ENCODE results near the gene PSIP1. TPM values are rescaled to one million over a fixed set of nuclear protein-coding genes. Genes with fewer than 3 reads are reported as not detected.
A peak's percentile ranks its signal among the peaks of the same experiment; 100 is the strongest.

PSIP1 gene
- total and polyA plus RNA-seq, 4 donors, result 14.8 to 75.1 (median 29.8) TPM

DNA sequence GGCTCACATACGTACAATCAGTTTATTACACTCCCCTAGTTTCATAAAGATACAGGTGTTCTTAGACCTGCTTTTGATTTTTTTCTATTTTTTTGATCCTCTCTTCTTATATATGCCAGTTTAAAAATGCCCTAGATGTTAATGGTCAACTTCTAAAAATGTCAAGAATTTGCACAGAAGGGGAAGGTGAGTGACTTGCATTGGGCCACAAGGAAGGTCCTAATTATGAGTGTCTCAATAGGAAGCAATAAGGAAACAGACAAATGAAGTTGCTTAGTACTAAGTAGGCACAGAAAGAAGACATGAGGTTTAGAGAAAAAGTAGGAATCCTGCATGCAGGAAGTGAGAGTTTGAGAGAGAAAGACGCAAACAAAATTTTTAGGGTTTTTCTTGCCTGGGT lies 38.8 kb upstream of the PSIP1 start:
- ATAC-seq (ENCODE audit: insufficient read depth, low FRiP score), result no peak
- H3K27ac ChIP-seq (ENCODE audit: low read depth in 1 of 2, low read length in 1 of 2), result no peak overlapping the region
- H3K36me3 ChIP-seq (ENCODE audit: control insufficient read depth in 4 of 4, insufficient read depth in 4 of 4, low read length in 4 of 4), result no peaks in the 10 kb centered on the region
- H3K9ac ChIP-seq (ENCODE audit: insufficient read depth in 1 of 2, low read length in 2 of 2), result no peak overlapping the region
- no peak for DNase-seq
- H3K4me1 ChIP-seq (ENCODE audit: control insufficient read depth in 5 of 5, insufficient read depth in 5 of 5, low read length in 5 of 5), result peaks cover 0 to 10% (median 0%) of the 10 kb centered on the region in 5 donors
- WGBS, 2 donors, result 61 to 90% methylated on average over 2 of the region's 2 CpGs
- TF ChIP-seq CTCF (IDR thresholded peaks at IDR 0.05; ENCODE audit: control extremely low read depth, extremely low read depth), result no peak
- H3K9me3 ChIP-seq (ENCODE audit: control insufficient read depth in 4 of 4, insufficient read depth in 3 of 4, low read length in 3 of 4), result no peaks in the 10 kb centered on the region
- no peaks in the 10 kb centered on the region for H3K27me3 ChIP-seq (ENCODE audit: control insufficient read depth in 3 of 3, insufficient read depth in 3 of 3, low read length in 2 of 3)
- no peak overlapping the region for H3K4me3 ChIP-seq

GRCh38 chr9:15543047-15543813 lies 32.5 kb upstream of the PSIP1 start:
- Histone ChIP-seq H3K27ac (ENCODE audit: low read depth in 1 of 2, low read length in 1 of 2) (no peak overlapping the region), H3K9ac (ENCODE audit: insufficient read depth in 1 of 2, low read length in 2 of 2) (no peak overlapping the region), H3K27me3 (ENCODE audit: control insufficient read depth in 3 of 3, insufficient read depth in 3 of 3, low read length in 2 of 3) (no peaks in the 10 kb centered on the region), H3K4me1 (ENCODE audit: control insufficient read depth in 5 of 5, insufficient read depth in 5 of 5, low read length in 5 of 5) (peaks cover 0 to 5% (median 0%) of the 10 kb centered on the region in 5 donors), H3K36me3 (ENCODE audit: control insufficient read depth in 4 of 4, insufficient read depth in 4 of 4, low read length in 4 of 4) (no peaks in the 10 kb centered on the region), H3K9me3 (ENCODE audit: control insufficient read depth in 4 of 4, insufficient read depth in 3 of 4, low read length in 3 of 4) (no peaks in the 10 kb centered on the region), H3K4me3 (no peak overlapping the region)
- DNase-seq, result peak in 1 of 3 donors; percentile 22
- ATAC-seq (ENCODE audit: insufficient read depth, low FRiP score), result no peak
- TF ChIP-seq CTCF (IDR thresholded peaks at IDR 0.05; ENCODE audit: control extremely low read depth, extremely low read depth), result no peak
- WGBS, 2 donors, result 82 to 83% methylated on average over 4 of the region's 4 CpGs

DNA sequence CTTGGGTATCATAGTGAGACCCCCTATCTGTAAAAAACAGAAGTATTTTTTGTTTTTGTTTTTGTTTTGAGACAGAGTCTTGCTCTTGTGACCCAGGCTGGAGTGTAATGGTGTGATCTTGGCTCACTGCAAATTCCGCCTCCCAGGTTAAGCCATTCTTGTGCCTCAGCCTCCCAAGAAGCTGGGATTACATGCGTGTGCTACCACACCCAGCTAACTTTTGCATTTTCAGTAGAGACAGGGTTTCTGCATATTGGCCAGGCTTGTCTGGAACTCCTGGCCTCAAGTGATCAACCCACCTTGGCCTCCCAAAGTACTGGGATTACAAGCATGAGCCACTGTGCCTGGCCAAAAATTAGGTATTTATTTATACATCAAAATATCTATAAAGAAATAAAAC lies 31.9 kb upstream of the PSIP1 start:
- H3K36me3 ChIP-seq (ENCODE audit: control insufficient read depth in 4 of 4, insufficient read depth in 4 of 4, low read length in 4 of 4), result no peaks in the 10 kb centered on the region
- no peaks in the 10 kb centered on the region for H3K27me3 ChIP-seq (ENCODE audit: control insufficient read depth in 3 of 3, insufficient read depth in 3 of 3, low read length in 2 of 3)
- H3K4me1 ChIP-seq (ENCODE audit: control insufficient read depth in 5 of 5, insufficient read depth in 5 of 5, low read length in 5 of 5), result peaks cover 0 to 5% (median 0%) of the 10 kb centered on the region in 5 donors
- no peak for ATAC-seq (ENCODE audit: insufficient read depth, low FRiP score)
- no peak for DNase-seq
- TF ChIP-seq CTCF (IDR thresholded peaks at IDR 0.05; ENCODE audit: control extremely low read depth, extremely low read depth), result no peak
- no peak overlapping the region for H3K4me3 ChIP-seq
- H3K9ac ChIP-seq (ENCODE audit: insufficient read depth in 1 of 2, low read length in 2 of 2), result no peak overlapping the region
- 96% methylated on average over 2 of the region's 2 CpGs for WGBS, 2 donors
- H3K27ac ChIP-seq (ENCODE audit: low read depth in 1 of 2, low read length in 1 of 2), result no peak overlapping the region
- H3K9me3 ChIP-seq (ENCODE audit: control insufficient read depth in 4 of 4, insufficient read depth in 3 of 4, low read length in 3 of 4), result no peaks in the 10 kb centered on the region
